Measurements from ENCODE around the gene PML. TPM values are rescaled to one million over a fixed set of nuclear protein-coding genes. Genes with fewer than 3 reads are reported as not detected.
"Not testable (repeated sequence)": the region's sequence is repeated elsewhere in the genome, so short reads cannot be mapped to it uniquely, and the experiment has no call there.

Gene PML
- total RNA-seq, 1 donor from 2014 or later = 28.4 TPM

- DNase-seq (ENCODE audit: low read depth, low spot score) = no peak
Measured at GRCh38 chr15:74053941-74054529, 59.5 kb downstream of the PML start.

DNA sequence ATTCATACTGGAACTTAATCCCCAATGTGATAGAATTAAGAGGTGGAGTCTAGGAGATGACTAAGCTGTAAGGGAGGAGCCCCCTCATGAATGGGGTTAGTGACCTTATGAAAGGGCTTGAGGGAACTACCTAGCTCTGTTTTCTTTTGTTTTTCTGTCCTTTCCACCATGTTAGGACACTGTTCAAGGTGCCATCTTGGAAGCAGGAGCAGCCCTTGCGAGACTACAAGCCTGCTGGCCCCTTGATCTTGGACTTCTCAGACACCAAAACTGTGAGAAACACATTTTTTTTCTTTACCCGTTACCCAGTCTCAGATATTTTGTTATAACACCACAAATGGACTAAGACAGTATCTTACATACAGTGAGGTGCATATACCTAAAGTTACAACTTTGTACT, 61.3 kb downstream of the PML start:
- DNase-seq (ENCODE audit: low read depth, low spot score) = no peak

DNA sequence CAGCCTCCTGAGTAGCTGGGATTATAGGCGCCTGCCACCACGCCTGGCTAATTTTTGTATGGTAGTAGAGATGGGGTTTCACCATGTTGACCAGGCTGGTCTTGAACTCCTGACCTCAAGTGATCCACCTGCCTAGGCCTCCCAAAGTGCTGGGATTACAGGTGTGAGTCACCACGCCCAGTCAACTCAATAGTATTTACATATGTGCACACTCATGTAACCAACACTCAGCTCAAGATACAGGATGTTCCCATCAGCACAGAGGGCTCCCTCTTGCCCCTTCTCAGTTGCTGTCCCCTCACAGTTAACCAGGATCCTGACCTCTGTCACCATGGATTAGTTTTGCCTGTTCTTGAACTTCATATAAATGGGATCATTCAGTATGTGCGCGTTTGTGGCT, 61.8 kb downstream of the PML start:
- DNase-seq (ENCODE audit: low read depth, low spot score) = not testable (repeated sequence)

GRCh38 chr15:74059050-74059833, 64.7 kb downstream of the PML start:
- not testable (repeated sequence) for DNase-seq (ENCODE audit: low read depth, low spot score)

- no peak for DNase-seq (ENCODE audit: low read depth, low spot score)
Measured at GRCh38 chr15:74060251-74060650, 65.7 kb downstream of the PML start.

- no peak for DNase-seq (ENCODE audit: low read depth, low spot score)
Measured at GRCh38 chr15:74062236-74062635, 67.7 kb downstream of the PML start.

DNA sequence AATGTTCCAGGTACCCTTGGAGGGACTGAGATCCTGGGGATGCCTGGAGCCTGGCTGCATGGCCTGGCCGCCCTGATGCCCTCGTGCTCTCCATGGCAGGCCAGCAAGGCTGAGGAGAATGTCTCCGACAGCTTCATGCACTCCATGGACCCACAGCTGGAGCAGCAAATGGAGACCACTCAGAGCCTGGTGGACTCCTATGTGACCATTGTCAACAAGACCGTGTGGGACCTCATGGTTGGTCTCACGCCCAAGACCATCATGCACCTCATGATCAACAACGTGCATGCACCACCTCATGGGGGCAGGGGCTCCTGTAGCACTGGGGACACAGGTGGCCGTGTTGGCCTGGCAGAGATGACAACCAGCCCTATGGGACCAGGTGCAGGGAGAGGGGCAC, 68.2 kb downstream of the PML start:
- DNase-seq (ENCODE audit: low read depth, low spot score) = no peak

GRCh38 chr15:74063425-74064146, 69.1 kb downstream of the PML start:
- not testable (repeated sequence) for DNase-seq (ENCODE audit: low read depth, low spot score)

DNA sequence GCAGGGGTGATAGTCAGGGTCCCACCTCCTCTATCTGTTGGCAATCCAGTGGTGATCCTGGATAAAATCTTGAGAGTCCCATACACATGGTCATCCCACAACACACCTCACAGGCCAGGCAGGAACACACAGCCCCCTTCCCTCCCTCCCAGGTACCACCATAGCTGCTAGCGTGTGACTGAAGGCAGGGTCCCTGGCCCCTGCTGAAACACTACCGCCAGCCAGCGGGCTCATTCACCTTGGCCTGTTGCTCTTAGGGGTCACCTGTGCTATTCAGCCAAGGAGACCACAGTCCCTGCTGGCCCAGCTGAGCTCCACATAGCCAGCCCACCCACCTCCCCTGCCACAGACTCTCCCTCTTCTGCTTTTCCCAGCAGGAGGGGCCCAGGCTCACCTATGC, 69.7 kb downstream of the PML start:
- DNase-seq (ENCODE audit: low read depth, low spot score) = not testable (repeated sequence)

- not testable (repeated sequence) for DNase-seq (ENCODE audit: low read depth, low spot score)
Measured at GRCh38 chr15:74064822-74065221, 70.3 kb downstream of the PML start.

DNA sequence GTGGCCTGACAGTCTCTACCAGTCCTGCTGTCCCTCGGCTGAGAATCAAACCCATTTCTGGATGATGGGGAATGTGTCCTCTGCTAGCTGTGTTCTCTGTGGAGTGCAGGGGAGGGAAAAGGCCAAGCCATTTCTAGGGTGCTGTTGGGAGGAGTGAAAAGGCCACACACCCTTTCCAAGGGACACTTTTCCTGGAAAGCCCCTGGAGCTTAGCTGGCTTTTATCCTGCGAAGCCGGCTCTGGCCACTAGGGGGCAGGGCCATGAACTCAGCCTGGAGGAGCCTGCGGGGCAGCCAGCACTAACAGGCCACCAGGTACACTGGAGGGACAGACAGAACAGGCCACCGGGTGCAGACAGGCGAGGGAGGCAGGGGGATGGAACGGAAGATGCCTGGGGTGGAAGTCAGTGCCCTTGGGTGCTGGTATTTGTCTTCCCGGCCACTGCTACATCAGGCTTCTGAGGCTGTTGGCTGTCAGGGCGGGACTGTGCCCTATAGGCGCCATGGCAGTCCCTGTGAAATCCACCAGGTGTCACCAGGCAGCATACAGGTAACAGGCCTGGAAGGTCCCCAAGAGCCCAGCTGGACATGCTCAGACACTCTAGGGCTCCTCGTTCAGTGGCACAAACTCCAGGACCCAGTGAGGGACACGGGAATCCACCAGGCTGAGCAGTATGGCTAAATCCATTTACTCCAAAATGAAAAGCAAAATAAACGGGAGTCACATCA, 71.3 kb downstream of the PML start:
- DNase-seq (ENCODE audit: low read depth, low spot score) = not testable (repeated sequence)

- DNase-seq (ENCODE audit: low read depth, low spot score) = not testable (repeated sequence)
Measured at GRCh38 chr15:74071645-74072044, 77.1 kb downstream of the PML start.

DNA sequence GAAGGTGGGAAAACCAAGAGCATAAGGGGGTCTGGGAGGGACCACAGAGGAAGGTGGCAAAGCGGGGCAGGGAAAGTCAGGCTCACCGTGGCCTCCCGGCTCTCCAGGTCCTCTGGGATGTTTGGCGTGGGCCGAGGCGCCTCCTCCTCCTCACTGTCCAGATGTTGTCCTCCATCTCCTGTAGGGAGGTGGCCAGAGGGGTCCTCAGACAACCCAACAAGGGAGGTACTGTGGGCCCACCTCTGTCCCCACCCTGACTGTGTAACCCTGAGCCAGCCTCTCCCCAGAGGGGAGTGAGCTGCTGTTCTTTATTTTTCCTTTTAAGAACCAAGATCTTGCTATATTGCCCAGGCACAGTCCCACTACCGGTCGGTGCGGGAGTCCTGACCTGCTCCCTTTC, 77.6 kb downstream of the PML start:
- DNase-seq (ENCODE audit: low read depth, low spot score) = not testable (repeated sequence)

DNA sequence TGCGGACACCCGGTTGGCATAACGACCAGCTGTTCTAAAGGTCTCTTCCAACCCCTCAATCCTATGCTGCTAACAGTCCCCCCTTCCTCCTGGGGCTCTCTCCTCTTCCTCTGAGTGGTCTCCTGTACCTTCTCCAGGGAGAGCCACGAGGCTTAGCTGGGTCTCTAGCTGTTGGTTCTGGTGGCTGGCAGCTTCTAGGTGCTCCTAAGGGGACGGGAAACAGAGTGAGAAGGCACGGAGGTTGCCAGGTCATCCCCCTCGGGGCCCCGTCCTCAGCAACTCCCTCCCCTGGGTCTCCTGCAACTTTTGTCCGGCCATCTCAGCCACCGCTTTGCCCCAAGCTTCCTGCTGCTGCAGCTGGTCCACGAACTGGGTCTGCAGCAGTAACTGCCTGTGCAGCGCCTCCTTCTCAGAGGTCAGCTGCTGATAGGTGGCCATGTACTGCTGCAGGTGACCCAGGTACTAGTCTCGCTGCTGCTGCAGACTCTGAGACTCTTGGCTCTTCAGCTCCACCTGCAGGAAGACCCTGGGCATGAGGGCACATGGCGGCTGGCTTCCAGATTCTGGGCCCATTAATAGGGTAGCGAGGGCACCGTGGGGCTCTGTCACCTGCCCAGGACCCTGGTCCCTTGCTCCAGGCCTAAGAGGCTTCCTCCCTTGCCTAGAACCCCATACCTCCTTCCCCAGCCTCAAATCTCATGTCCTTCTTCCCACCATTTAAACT, 78.3 kb downstream of the PML start:
- not testable (repeated sequence) for DNase-seq (ENCODE audit: low read depth, low spot score)

DNA sequence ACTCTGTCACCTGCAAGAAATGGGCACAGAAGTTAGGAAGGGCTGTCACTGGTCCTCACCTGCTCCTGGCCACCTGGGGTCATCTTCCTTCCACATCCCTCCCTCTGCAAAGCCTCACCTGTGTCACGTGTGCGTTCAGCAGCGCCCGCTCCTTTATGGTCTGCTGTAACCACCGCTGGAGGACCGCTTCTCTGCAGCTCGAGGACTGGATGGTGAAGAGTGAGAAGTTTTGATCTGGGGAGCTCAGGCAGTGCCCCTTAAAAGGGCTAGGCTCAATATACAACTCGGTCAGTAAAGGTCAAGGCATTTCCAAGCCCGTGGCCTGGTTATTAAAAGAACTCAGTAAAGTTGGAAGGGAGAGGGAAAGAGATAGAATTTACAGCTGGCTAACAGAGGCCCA, 81.3 kb downstream of the PML start:
- not testable (repeated sequence) for DNase-seq (ENCODE audit: low read depth, low spot score)

DNA sequence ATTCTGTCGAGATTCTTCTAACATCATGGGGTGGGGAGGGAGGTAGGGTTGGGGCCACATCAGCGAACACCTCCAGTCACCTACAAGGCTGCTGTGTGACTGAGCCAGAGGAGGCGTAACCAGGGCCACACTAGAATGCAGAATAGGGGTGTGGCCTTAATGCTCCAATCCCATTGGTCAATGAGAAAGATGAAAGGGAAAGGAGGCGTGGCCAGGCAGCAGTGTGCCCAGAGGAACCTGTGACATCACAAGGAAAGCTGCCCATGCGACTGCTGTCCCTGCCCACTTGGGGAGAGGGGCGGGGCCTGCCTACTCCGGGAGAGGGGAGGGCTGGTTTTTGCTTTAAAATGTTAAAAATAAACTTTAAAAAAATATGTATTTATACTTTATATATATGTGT, 87.9 kb downstream of the PML start, which contains the start of gene GOLGA6A:
GOLGA6A (minus strand) TSS at position 101 of the 400 bp plus-strand sequence; CDS start at position 60, 41 bp downstream.
- DNase-seq (ENCODE audit: low read depth, low spot score) = not testable (repeated sequence)

- not testable (repeated sequence) for DNase-seq (ENCODE audit: low read depth, low spot score)
Measured at GRCh38 chr15:74094567-74094966, 100.1 kb downstream of the PML start.

- not testable (repeated sequence) for DNase-seq (ENCODE audit: low read depth, low spot score)
Measured at GRCh38 chr15:74095610-74096009, 101.1 kb downstream of the PML start.

DNA sequence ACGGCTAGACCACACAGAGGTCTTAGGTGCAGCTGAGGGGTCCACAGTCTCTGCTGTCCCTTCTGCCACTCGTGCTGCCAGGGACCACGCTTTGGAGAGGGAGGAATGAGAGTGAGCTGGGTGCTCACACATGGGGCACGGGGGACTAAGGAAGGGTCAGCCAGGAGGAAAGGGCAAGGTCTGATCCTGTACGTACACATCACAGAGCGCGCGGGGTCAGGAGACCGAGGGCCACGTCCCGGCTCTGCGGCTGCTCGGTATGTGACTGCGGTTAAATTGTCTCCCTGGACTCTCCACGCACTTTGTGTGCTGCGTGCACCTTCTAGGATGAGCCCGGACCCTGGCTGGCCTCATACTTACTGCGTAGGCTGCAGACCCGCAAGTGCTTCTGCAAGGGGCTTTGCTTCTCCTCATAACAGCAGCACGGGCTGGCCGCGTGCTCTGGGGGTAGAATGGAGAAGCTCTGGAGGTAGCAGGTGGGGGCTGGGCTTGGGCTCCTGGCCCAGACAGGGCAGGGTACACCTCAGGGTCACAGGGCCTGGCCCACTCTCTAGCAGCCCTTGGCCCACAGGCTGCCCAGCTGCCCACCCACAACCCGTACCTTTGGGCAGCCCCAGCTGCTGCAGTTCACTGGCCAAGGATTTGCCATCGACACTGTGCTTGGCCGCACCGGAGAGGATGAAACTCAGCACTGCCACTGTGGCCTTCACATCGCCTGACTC, 102.4 kb downstream of the PML start:
- not testable (repeated sequence) for DNase-seq (ENCODE audit: low read depth, low spot score)

Measured in pulmonary artery endothelial cell (primary cell).